H9 (cell line): ENCODE results near the gene STIMATE. TPM values are rescaled to one million over a fixed set of nuclear protein-coding genes. Genes with fewer than 3 reads are reported as not detected.

Source experiments
- DNase-seq: peaks from one replicate; pipeline ENCODE4 v3.0.0-alpha.2; 2017
- H2AFZ ChIP-seq: one replicate; pipeline ENCODE4 v1.6.1; 2013; ENCODE audit warnings: mild to moderate bottlenecking, low read length, control low read depth, moderate library complexity
- H2AK5ac ChIP-seq: 2 replicates; pipeline ENCODE4 v1.6.1; 2013; ENCODE audit warnings: low read length, control low read depth, mixed read lengths; ENCODE audit not compliant: insufficient read length
- H2BK120ac ChIP-seq: one replicate; pipeline ENCODE4 v1.6.1; 2013; ENCODE audit warnings: low read depth, mild to moderate bottlenecking, low read length, control low read depth, inconsistent platforms; ENCODE audit not compliant: poor library complexity, severe bottlenecking
- H2BK12ac ChIP-seq: 2 replicates; pipeline ENCODE4 v1.6.1; 2013; ENCODE audit warnings: low read length, control low read depth, mixed read lengths, low read depth; ENCODE audit not compliant: insufficient read length
- H2BK15ac ChIP-seq: 2 replicates; pipeline ENCODE4 v1.6.1; 2013; ENCODE audit warnings: low read depth, low read length, control low read depth
- H2BK20ac ChIP-seq: one replicate; pipeline ENCODE4 v1.6.1; 2013; ENCODE audit warnings: low read depth, mild to moderate bottlenecking, low read length, control low read depth, inconsistent platforms; ENCODE audit not compliant: poor library complexity, severe bottlenecking
- H2BK5ac ChIP-seq: 2 replicates; pipeline ENCODE4 v1.6.1; 2013; ENCODE audit warnings: low read length, control low read depth, mixed read lengths; ENCODE audit not compliant: insufficient read length
- H3K14ac ChIP-seq: 2 replicates; pipeline ENCODE4 v1.6.1; 2013; ENCODE audit warnings: low read length, control low read depth; ENCODE audit not compliant: insufficient read depth
- H3K18ac ChIP-seq: 2 replicates; pipeline ENCODE4 v1.6.1; 2013; ENCODE audit warnings: low read depth, mild to moderate bottlenecking, mixed read lengths, low read length, control low read depth; ENCODE audit not compliant: insufficient read length
- H3K23ac ChIP-seq: 2 replicates; pipeline ENCODE4 v1.6.1; 2013; ENCODE audit warnings: low read length, control low read depth, mixed read lengths, low read depth; ENCODE audit not compliant: insufficient read length
- H3K23me2 ChIP-seq: 2 replicates; pipeline ENCODE4 v1.6.1; 2013; ENCODE audit warnings: low read depth, mild to moderate bottlenecking, mixed read lengths, low read length, control low read depth; ENCODE audit not compliant: insufficient read length, poor library complexity, severe bottlenecking
- H3K27ac ChIP-seq: 2 replicates; pipeline ENCODE4 v1.5.1; 2013; ENCODE audit warnings: low read length, control low read depth, mixed read lengths, low read depth; ENCODE audit not compliant: insufficient read length
- H3K27me3 ChIP-seq: 2 replicates; pipeline ENCODE4 v1.6.1; 2013; ENCODE audit warnings: low read length, control low read depth, inconsistent platforms; ENCODE audit not compliant: insufficient read depth
- H3K4ac ChIP-seq: 2 replicates; pipeline ENCODE4 v1.6.1; 2013; ENCODE audit warnings: low read depth, mild to moderate bottlenecking, control low read depth, inconsistent platforms, low read length, moderate library complexity
- H3K4me1 ChIP-seq: 2 replicates; pipeline ENCODE4 v1.6.1; 2013; ENCODE audit warnings: low read length, control low read depth, inconsistent platforms; ENCODE audit not compliant: insufficient read depth
- H3K4me2 ChIP-seq: 2 replicates; pipeline ENCODE4 v1.6.1; 2013; ENCODE audit warnings: low read length, control low read depth, mixed read lengths; ENCODE audit not compliant: insufficient read length, insufficient read depth
- H3K56ac ChIP-seq: 2 replicates; pipeline ENCODE4 v1.6.1; 2013; ENCODE audit warnings: low read depth, mild to moderate bottlenecking, mixed read lengths, low read length, control low read depth; ENCODE audit not compliant: insufficient read length
- H3K79me1 ChIP-seq: 2 replicates; pipeline ENCODE4 v1.6.1; 2013; ENCODE audit warnings: low read depth, mild to moderate bottlenecking, moderate library complexity, low read length, control low read depth, inconsistent platforms; ENCODE audit not compliant: insufficient read depth, poor library complexity, severe bottlenecking
- H3K79me2 ChIP-seq: 2 replicates; pipeline ENCODE4 v1.6.1; 2013; ENCODE audit warnings: low read length, control low read depth, inconsistent platforms; ENCODE audit not compliant: insufficient read depth
- H3K9ac ChIP-seq: 2 replicates; pipeline ENCODE4 v1.6.1; 2013; ENCODE audit warnings: low read length, control low read depth, mixed read lengths; ENCODE audit not compliant: insufficient read length; ENCODE audit errors: extremely low read depth
- H3K9me3 ChIP-seq: one replicate; pipeline ENCODE4 v1.6.1; 2013; ENCODE audit warnings: low read depth, low read length, inconsistent platforms; ENCODE audit not compliant: control insufficient read depth
- H3T11ph ChIP-seq: one replicate; pipeline ENCODE4 v1.6.1; 2013; ENCODE audit warnings: mild to moderate bottlenecking, low read length, control low read depth, inconsistent platforms
- H4K20me1 ChIP-seq: one replicate; pipeline ENCODE4 v1.6.1; 2013; ENCODE audit not compliant: control insufficient read depth, insufficient read length, insufficient read depth
- H4K5ac ChIP-seq: 2 replicates; pipeline ENCODE4 v1.6.1; 2013; ENCODE audit warnings: low read depth, mild to moderate bottlenecking, mixed read lengths, low read length, control low read depth; ENCODE audit not compliant: insufficient read length
- H4K8ac ChIP-seq: replicated peaks from 2 replicates; pipeline ENCODE4 v1.6.1; 2013; ENCODE audit warnings: low read length, control low read depth, mixed read lengths, low read depth; ENCODE audit not compliant: insufficient read length
- H4K91ac ChIP-seq: 2 replicates; pipeline ENCODE4 v1.6.1; 2013; ENCODE audit warnings: low read depth, mild to moderate bottlenecking, moderate library complexity, mixed read lengths, low read length, control low read depth; ENCODE audit not compliant: insufficient read length
- H3K27ac Mint-ChIP-seq, 3 experiments: 2 replicates in 2 of 3; 3 replicates in 1 of 3; pipeline ENCODE4 v1.8.0; 2020 to 2021; ENCODE audit warnings: mixed read lengths in 3 of 3, mild to moderate bottlenecking in 1 of 3, moderate library complexity in 1 of 3
- H3K27me3 Mint-ChIP-seq: 2 replicates; pipeline ENCODE4 v1.8.0; 2021; ENCODE audit warnings: low read depth, mild to moderate bottlenecking, moderate library complexity, mixed read lengths
- H3K36me3 Mint-ChIP-seq, 3 experiments: 2 replicates in 2 of 3; 3 replicates in 1 of 3; pipeline ENCODE4 v1.8.0; 2020 to 2021; ENCODE audit warnings: low read depth in 3 of 3, mixed read lengths in 3 of 3; ENCODE audit not compliant: insufficient read depth in 1 of 3
- H3K4me1 Mint-ChIP-seq, 2 experiments: 2 replicates each; pipeline ENCODE4 v1.8.0; 2020; ENCODE audit warnings: mixed read lengths in 2 of 2
- H3K4me3 Mint-ChIP-seq, 2 experiments: 2 replicates in 1 of 2; 3 replicates in 1 of 2; pipeline ENCODE4 v1.8.0; 2020 to 2021; ENCODE audit warnings: mild to moderate bottlenecking in 2 of 2, mixed read lengths in 2 of 2, moderate library complexity in 1 of 2
- H3K9me3 Mint-ChIP-seq, 2 experiments: 2 replicates in 1 of 2; 3 replicates in 1 of 2; pipeline ENCODE4 v1.8.0; 2020; ENCODE audit warnings: mild to moderate bottlenecking in 2 of 2, mixed read lengths in 2 of 2, moderate library complexity in 1 of 2
- WGBS: extraction: QIAGEN DNeasy Blood & Tissue Kit; methylation state at CpG from one replicate; pipeline ENCODE4 v1.1.7; 2013; ENCODE audit warnings: missing lambda C conversion rate, low lambda C conversion rate, mixed read lengths; ENCODE audit not compliant: insufficient read length; ENCODE audit errors: extremely low coverage; 5-methylcytosine and 5-hydroxymethylcytosine counted together
- total RNA-seq: library from RNA; stranded (reverse); gene quantifications from 2 replicates; pipeline ENCODE4 v1.2.1, GENCODE V29; 2021
- TF ChIP-seq, protein P1 (sequence below): fragments of 200-600 bp; sonication (generic); conservative IDR thresholded peaks from 3 replicates; pipeline ENCODE4 v1.8.0; 2021; ENCODE audit warnings: antibody characterized with exemption, mild to moderate bottlenecking

Gene STIMATE
- total RNA-seq, 1 experiment from 2014 or later = 25.6 TPM

DNA sequence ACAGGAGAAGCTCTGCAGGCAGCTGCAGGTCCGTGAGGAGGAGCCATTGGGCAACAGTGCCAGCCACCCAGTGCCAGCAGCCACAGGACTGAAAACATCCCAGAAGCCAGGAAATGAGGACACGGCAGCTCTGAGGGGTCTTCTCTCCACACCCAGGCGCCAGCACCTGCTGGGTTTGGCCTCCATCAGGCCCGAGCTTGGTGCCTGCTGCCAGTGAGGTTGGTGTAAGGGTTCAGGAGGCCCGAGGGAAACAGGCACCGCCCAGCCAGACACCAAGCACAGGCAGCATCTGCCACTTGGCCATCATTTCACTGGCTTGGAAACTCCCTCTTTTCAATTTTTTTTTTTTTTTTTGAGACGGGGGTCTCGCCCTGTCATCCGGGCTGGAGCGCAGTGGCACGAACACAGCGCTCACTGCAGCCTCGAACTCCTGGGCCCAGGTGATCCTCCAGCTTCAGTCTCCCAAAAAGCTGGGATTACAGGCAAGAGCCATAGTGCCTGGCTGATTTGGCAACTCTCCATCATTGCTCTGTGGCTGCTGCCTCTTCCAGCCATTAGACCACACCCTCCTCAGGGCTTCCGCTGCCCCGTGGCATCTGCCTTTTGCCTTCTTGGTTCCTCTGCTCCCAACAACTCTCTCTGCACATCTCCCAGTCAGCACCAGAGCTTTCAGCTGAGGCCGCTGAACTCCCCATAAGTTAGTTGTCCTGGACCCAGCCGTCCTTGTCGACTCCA lies 104.2 kb downstream of the STIMATE start:
- no peaks in the 10 kb centered on the region for H3K4me1 Mint-ChIP-seq
- no peak overlapping the region for H2BK15ac ChIP-seq
- H3K27me3 ChIP-seq = no peaks in the 10 kb centered on the region
- H3K23ac ChIP-seq = no peak overlapping the region
- H3T11ph ChIP-seq = no peak overlapping the region
- WGBS = no CpG with 5 or more reads among the region's 18 CpGs
- H3K27me3 Mint-ChIP-seq = peaks cover 2% of the 10 kb centered on the region
- H2BK5ac ChIP-seq = no peak overlapping the region
- no peak overlapping the region for H2BK12ac ChIP-seq
- H4K91ac ChIP-seq = no peak overlapping the region
- no peak overlapping the region for H3K27ac ChIP-seq
- no peak overlapping the region for H2AK5ac ChIP-seq
- H3K27ac Mint-ChIP-seq = no peak overlapping the region; a peak in 1 of 7 replicates
- no peak overlapping the region for H2BK20ac ChIP-seq
- H3K9me3 Mint-ChIP-seq = no peaks in the 10 kb centered on the region; a peak in 1 of 5 replicates
- no peak overlapping the region for H3K18ac ChIP-seq
- no peak overlapping the region for H3K4ac ChIP-seq
- no peaks in the 10 kb centered on the region for H4K20me1 ChIP-seq
- H3K9ac ChIP-seq = no peak overlapping the region
- no peaks in the 10 kb centered on the region for H3K23me2 ChIP-seq
- H3K36me3 Mint-ChIP-seq = no peaks in the 10 kb centered on the region; a peak in 1 of 7 replicates
- no peak overlapping the region for H4K5ac ChIP-seq
- no peak overlapping the region for H4K8ac ChIP-seq
- H3K79me2 ChIP-seq = no peaks in the 10 kb centered on the region
- H3K4me1 ChIP-seq = no peaks in the 10 kb centered on the region
- H3K79me1 ChIP-seq = no peaks in the 10 kb centered on the region
- H2BK120ac ChIP-seq = no peak overlapping the region
- H3K4me2 ChIP-seq = no peak overlapping the region
- H3K9me3 ChIP-seq = no peaks in the 10 kb centered on the region
- DNase-seq = no peak
- H3K14ac ChIP-seq = no peak overlapping the region; the same call in 1 of the 2 replicates
- TF ChIP-seq, protein P1, sequence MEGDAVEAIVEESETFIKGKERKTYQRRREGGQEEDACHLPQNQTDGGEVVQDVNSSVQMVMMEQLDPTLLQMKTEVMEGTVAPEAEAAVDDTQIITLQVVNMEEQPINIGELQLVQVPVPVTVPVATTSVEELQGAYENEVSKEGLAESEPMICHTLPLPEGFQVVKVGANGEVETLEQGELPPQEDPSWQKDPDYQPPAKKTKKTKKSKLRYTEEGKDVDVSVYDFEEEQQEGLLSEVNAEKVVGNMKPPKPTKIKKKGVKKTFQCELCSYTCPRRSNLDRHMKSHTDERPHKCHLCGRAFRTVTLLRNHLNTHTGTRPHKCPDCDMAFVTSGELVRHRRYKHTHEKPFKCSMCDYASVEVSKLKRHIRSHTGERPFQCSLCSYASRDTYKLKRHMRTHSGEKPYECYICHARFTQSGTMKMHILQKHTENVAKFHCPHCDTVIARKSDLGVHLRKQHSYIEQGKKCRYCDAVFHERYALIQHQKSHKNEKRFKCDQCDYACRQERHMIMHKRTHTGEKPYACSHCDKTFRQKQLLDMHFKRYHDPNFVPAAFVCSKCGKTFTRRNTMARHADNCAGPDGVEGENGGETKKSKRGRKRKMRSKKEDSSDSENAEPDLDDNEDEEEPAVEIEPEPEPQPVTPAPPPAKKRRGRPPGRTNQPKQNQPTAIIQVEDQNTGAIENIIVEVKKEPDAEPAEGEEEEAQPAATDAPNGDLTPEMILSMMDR = no peak
- H2AFZ ChIP-seq = no peak overlapping the region
- no peak overlapping the region for H3K56ac ChIP-seq
- H3K4me3 Mint-ChIP-seq = no peak overlapping the region
